Cerebellar cortex (tissue), 1 donor: ENCODE results near the gene CACNA2D4.

ENCODE experiments used
- DNase-seq: peaks from one replicate; pipeline ENCODE4 v3.0.0-alpha.2; 2015; ENCODE audit warnings: low spot score

Gene CACNA2D4

GRCh38 chr12:1888923-1889322 is 29.5 kb downstream of the CACNA2D4 start:
- DNase-seq: no peak

- no peak for DNase-seq
Measured at GRCh38 chr12:1886396-1887008, 31.9 kb downstream of the CACNA2D4 start.

- no peak for DNase-seq
Measured at GRCh38 chr12:1885599-1886245, 32.7 kb downstream of the CACNA2D4 start.

- no peak for DNase-seq
Measured at GRCh38 chr12:1885082-1885596, 33.3 kb downstream of the CACNA2D4 start.

GRCh38 chr12:1884651-1885050 is 33.8 kb downstream of the CACNA2D4 start:
- DNase-seq: no peak

- no peak for DNase-seq
Measured at GRCh38 chr12:1883513-1883912, 34.9 kb downstream of the CACNA2D4 start.

- no peak for DNase-seq
Measured at GRCh38 chr12:1882850-1883470, 35.5 kb downstream of the CACNA2D4 start.

GRCh38 chr12:1882405-1882804 is 36.0 kb downstream of the CACNA2D4 start:
- no peak for DNase-seq

GRCh38 chr12:1881936-1882335 is 36.5 kb downstream of the CACNA2D4 start:
- no peak for DNase-seq

- DNase-seq: no peak
Measured at GRCh38 chr12:1881301-1881700, 37.2 kb downstream of the CACNA2D4 start.

GRCh38 chr12:1880876-1881275 is 37.6 kb downstream of the CACNA2D4 start:
- no peak for DNase-seq

GRCh38 chr12:1880153-1880845 is 38.2 kb downstream of the CACNA2D4 start:
- no peak for DNase-seq

- DNase-seq: no peak
Measured at GRCh38 chr12:1879633-1880032, 38.8 kb downstream of the CACNA2D4 start.

GRCh38 chr12:1878695-1879094 is 39.8 kb downstream of the CACNA2D4 start:
- no peak for DNase-seq

GRCh38 chr12:1878214-1878613 is 40.2 kb downstream of the CACNA2D4 start:
- DNase-seq: no peak

GRCh38 chr12:1877169-1877878 is 41.1 kb downstream of the CACNA2D4 start:
- no peak for DNase-seq

GRCh38 chr12:1876086-1876485 is 42.4 kb downstream of the CACNA2D4 start:
- no peak for DNase-seq

GRCh38 chr12:1875608-1876007 is 42.8 kb downstream of the CACNA2D4 start:
- no peak for DNase-seq

GRCh38 chr12:1873531-1874510 is 44.6 kb downstream of the CACNA2D4 start:
- DNase-seq: no peak

GRCh38 chr12:1872448-1872847 is 46.0 kb downstream of the CACNA2D4 start:
- DNase-seq: no peak

- DNase-seq: no peak
Measured at GRCh38 chr12:1872001-1872400, 46.5 kb downstream of the CACNA2D4 start.
